Central memory CD4-positive, alpha-beta T cell (primary cell): Measurements from ENCODE around the gene LAMP5.

ENCODE experiments used
- DNase-seq: peaks from one replicate; pipeline ENCODE4 v3.0.0; 2022
- total RNA-seq, 3 experiments: gene quantifications; one replicate each; lab custom pipeline; 2026; lab: John Stamatoyannopoulos, UW

LAMP5 gene
- 0 reads per million in 3 experiments for total RNA-seq

GRCh38 chr20:9514461-9515213, at the start of gene LAMP5:
Gene LAMP5 (plus strand): TSS chr20:9514590. CDS start chr20:9514853, 263 bp downstream.
- no peak for DNase-seq

- no peak for DNase-seq
Observed at GRCh38 chr20:9467995-9468394, 46.4 kb upstream of the LAMP5 start.

- DNase-seq, result no peak
Observed at GRCh38 chr20:9474835-9475415, 39.5 kb upstream of the LAMP5 start.

- no peak for DNase-seq
Observed at GRCh38 chr20:9475456-9475855, 38.9 kb upstream of the LAMP5 start.

- DNase-seq, result no peak
Observed at GRCh38 chr20:9476174-9476573, 38.2 kb upstream of the LAMP5 start.

GRCh38 chr20:9476637-9477036, 37.8 kb upstream of the LAMP5 start:
- DNase-seq, result no peak

- no peak for DNase-seq
Observed at GRCh38 chr20:9478771-9479170, 35.6 kb upstream of the LAMP5 start.

GRCh38 chr20:9480066-9480465, 34.3 kb upstream of the LAMP5 start:
- DNase-seq, result no peak

- no peak for DNase-seq
Observed at GRCh38 chr20:9482180-9482579, 32.2 kb upstream of the LAMP5 start.

GRCh38 chr20:9483131-9483530, 31.3 kb upstream of the LAMP5 start:
- DNase-seq, result no peak

- no peak for DNase-seq
Observed at GRCh38 chr20:9485614-9486340, 28.6 kb upstream of the LAMP5 start.

- no peak for DNase-seq
Observed at GRCh38 chr20:9487231-9487630, 27.2 kb upstream of the LAMP5 start.

GRCh38 chr20:9488063-9488462, 26.3 kb upstream of the LAMP5 start:
- no peak for DNase-seq

- no peak for DNase-seq
Observed at GRCh38 chr20:9490161-9490560, 24.2 kb upstream of the LAMP5 start.

- DNase-seq, result no peak
Observed at GRCh38 chr20:9490631-9491030, 23.8 kb upstream of the LAMP5 start.

- DNase-seq, result no peak
Observed at GRCh38 chr20:9491324-9491723, 23.1 kb upstream of the LAMP5 start.

GRCh38 chr20:9492067-9492466, 22.3 kb upstream of the LAMP5 start:
- DNase-seq, result no peak

GRCh38 chr20:9493803-9494202, 20.6 kb upstream of the LAMP5 start:
- DNase-seq, result no peak

GRCh38 chr20:9495701-9496100, 18.7 kb upstream of the LAMP5 start:
- DNase-seq, result no peak

GRCh38 chr20:9496155-9496554, 18.2 kb upstream of the LAMP5 start:
- DNase-seq, result no peak

- no peak for DNase-seq
Observed at GRCh38 chr20:9498322-9498721, 16.1 kb upstream of the LAMP5 start.

- no peak for DNase-seq
Observed at GRCh38 chr20:9499126-9499899, 15.1 kb upstream of the LAMP5 start.

- DNase-seq, result no peak
Observed at GRCh38 chr20:9500121-9500520, 14.3 kb upstream of the LAMP5 start.
